Bronchial epithelial cell (primary cell): ENCODE measurements around the gene EYA3. TPM values are rescaled to one million over a fixed set of nuclear protein-coding genes. Genes with fewer than 3 reads are reported as not detected.

ENCODE experiments used
- DNase-seq: peaks from one replicate; pipeline ENCODE4 v3.0.0-alpha.2; 2010; ENCODE audit warnings: low read depth
- FAIRE-seq: peaks from 2 replicates; lab custom pipeline; 2011; peaks lifted over from hg19 to GRCh38; lab: Jason Lieb, UNC
- H3K27me3 ChIP-seq: 2 replicates; pipeline ENCODE4 v1.5.1; 2011; ENCODE audit warnings: low read length; ENCODE audit not compliant: control insufficient read depth, insufficient read depth
- H3K36me3 ChIP-seq: 2 replicates; pipeline ENCODE4 v1.5.1; 2011; ENCODE audit warnings: low read length; ENCODE audit not compliant: control insufficient read depth, insufficient read depth
- H3K4me3 ChIP-seq: 2 replicates; pipeline ENCODE4 v1.5.1; 2011; ENCODE audit warnings: mild to moderate bottlenecking, low read depth, low read length, control low read depth
- CTCF ChIP-seq: IDR thresholded peaks from 2 replicates; pipeline ENCODE4 v1.5.1; 2011; ENCODE audit warnings: mild to moderate bottlenecking, moderate library complexity, low read length, control low read depth, inconsistent platforms; ENCODE audit not compliant: insufficient read depth, severe bottlenecking
- total RNA-seq: library from RNA; depleted of rRNA; stranded (reverse); fragments of >200 nt; gene quantifications from 2 replicates; pipeline ENCODE4 v1.2.1, GENCODE V29; 2014

Gene EYA3
- total RNA-seq, 1 donor from 2014 or later: 7.1 TPM

GRCh38 chr1:27960762-27961645, 127.4 kb downstream of the EYA3 start:
- H3K36me3 ChIP-seq: no peaks in the 10 kb centered on the region
- DNase-seq: no peak
- H3K4me3 ChIP-seq: peak overlapping the region; percentile 50
- FAIRE-seq: no peak
- no peaks in the 10 kb centered on the region for H3K27me3 ChIP-seq
- TF ChIP-seq CTCF: no peak

GRCh38 chr1:27959792-27960603, 128.4 kb downstream of the EYA3 start, which contains the start of gene XKR8:
TSS of gene XKR8 (plus strand) at chr1:27959973. CDS start at chr1:27960070, 97 bp downstream.
- Histone ChIP-seq H3K4me3 (peak within 1 kb of the TSS; percentile 50), H3K36me3 (no peaks in the 10 kb centered on the region), H3K27me3 (peaks cover 2% of the 10 kb centered on the region)
- DNase-seq (peak; percentile 51), FAIRE-seq (no peak)
- peak; percentile 70 for TF ChIP-seq CTCF

GRCh38 chr1:27958513-27958912, 129.9 kb downstream of the EYA3 start:
- Histone ChIP-seq H3K27me3 (peaks cover 2% of the 10 kb centered on the region), H3K4me3 (no peak overlapping the region), H3K36me3 (no peaks in the 10 kb centered on the region)
- TF ChIP-seq CTCF: no peak
- FAIRE-seq (no peak), DNase-seq (no peak)

GRCh38 chr1:27957655-27958054, 130.8 kb downstream of the EYA3 start:
- H3K27me3 ChIP-seq: peaks cover 2% of the 10 kb centered on the region
- DNase-seq (no peak), FAIRE-seq (no peak)
- no peak for TF ChIP-seq CTCF
- no peak overlapping the region for H3K4me3 ChIP-seq
- no peaks in the 10 kb centered on the region for H3K36me3 ChIP-seq

- Histone ChIP-seq H3K27me3 (peaks cover 2% of the 10 kb centered on the region), H3K4me3 (no peak overlapping the region), H3K36me3 (no peaks in the 10 kb centered on the region)
- TF ChIP-seq CTCF: no peak
- no peak for DNase-seq
- peak; percentile 70 for FAIRE-seq
These were observed 131.6 kb downstream of the EYA3 start for GRCh38 chr1:27956761-27957160.
